Aorta (tissue), 5 donors: Measurements from ENCODE around the gene PFKM. TPM values are rescaled to one million over a fixed set of nuclear protein-coding genes. Genes with fewer than 3 reads are reported as not detected.

ENCODE experiments used
- ATAC-seq: fragments of 200-7000 bp; cut with Tn5 transposase; one replicate; pipeline ENCODE4 v1.9.1; 2022; ENCODE audit warnings: moderate library complexity; ENCODE audit not compliant: low FRiP score
- DNase-seq, 2 donors: peaks; one replicate each; pipeline ENCODE4 v3.0.0-alpha.2; 2020
- H3K27ac ChIP-seq, 2 donors: one replicate each; pipeline ENCODE4 v1.5.1; 2013; ENCODE audit warnings: low read length in 2 of 2, mild to moderate bottlenecking in 2 of 2, moderate library complexity in 2 of 2, control low read depth in 1 of 2, inconsistent platforms in 1 of 2, low read depth in 1 of 2
- H3K27me3 ChIP-seq, 2 donors: one replicate each; pipeline ENCODE4 v1.6.1; 2013; ENCODE audit warnings: control low read depth in 1 of 2, low read length in 1 of 2, mild to moderate bottlenecking in 1 of 2, moderate library complexity in 1 of 2; ENCODE audit not compliant: insufficient read depth in 2 of 2, control insufficient read depth in 1 of 2
- H3K36me3 ChIP-seq, 2 donors: one replicate each; pipeline ENCODE4 v1.6.1; 2013; ENCODE audit warnings: control low read depth in 1 of 2, low read length in 1 of 2, mild to moderate bottlenecking in 1 of 2; ENCODE audit not compliant: insufficient read depth in 2 of 2, control insufficient read depth in 1 of 2
- H3K4me1 ChIP-seq, 2 donors: one replicate each; pipeline ENCODE4 v1.6.1; 2013; ENCODE audit warnings: low read length in 2 of 2, control low read depth in 1 of 2, mild to moderate bottlenecking in 1 of 2, moderate library complexity in 1 of 2; ENCODE audit not compliant: insufficient read depth in 2 of 2, control insufficient read depth in 1 of 2
- H3K4me3 ChIP-seq, 2 donors: one replicate each; pipeline ENCODE4 v1.5.1; 2013; ENCODE audit warnings: low read length in 2 of 2, control low read depth in 1 of 2, mild to moderate bottlenecking in 1 of 2
- H3K9me3 ChIP-seq: one replicate; pipeline ENCODE4 v1.6.1; 2013; ENCODE audit warnings: mild to moderate bottlenecking, low read length; ENCODE audit not compliant: control insufficient read depth
- whole genome bisulfite sequencing, 2 donors: extraction: QIAGEN DNeasy Blood & Tissue Kit; methylation state at CpG; one replicate each; pipeline ENCODE4 v1.1.7; 2013; 5-methylcytosine and 5-hydroxymethylcytosine counted together
- intact Hi-C, 2 donors: fragments of 100-400 bp; cut with DNase I; formaldehyde crosslinking; loops; one replicate each; pipeline versions ENCODE4 v1.14.2 to v1.15.0; 2022
- polyA plus RNA-seq, 2 donors: library from polyadenylated mRNA; stranded (reverse); fragments of 200-250 nt; gene quantifications; one replicate each; pipeline ENCODE4 v1.2.3, GENCODE V29; 2013
- total RNA-seq, 2 donors: library from RNA; stranded (reverse); fragmentation: NEBNext Ultra II Directional; extraction: Animal tissue kit (Norgen Biotek cat#: 25700); gene quantifications; one replicate each; pipeline ENCODE4 v1.2.1, GENCODE V29; 2021
- donor health status: healthy with polysubstance abuse.
- donor health status: Bipolar disorder and iron deficiency.
- donor health status: DM: no; HTN: no; CAD: no.
- donor health status: DM: no; HTN: no; CAD: no.
- donor health status: DM: yes; HTN: yes; CAD: no.

Gene PFKM
- total and polyA plus RNA-seq, 4 donors, result 22.3 to 68.8 (median 55.4) TPM

DNA sequence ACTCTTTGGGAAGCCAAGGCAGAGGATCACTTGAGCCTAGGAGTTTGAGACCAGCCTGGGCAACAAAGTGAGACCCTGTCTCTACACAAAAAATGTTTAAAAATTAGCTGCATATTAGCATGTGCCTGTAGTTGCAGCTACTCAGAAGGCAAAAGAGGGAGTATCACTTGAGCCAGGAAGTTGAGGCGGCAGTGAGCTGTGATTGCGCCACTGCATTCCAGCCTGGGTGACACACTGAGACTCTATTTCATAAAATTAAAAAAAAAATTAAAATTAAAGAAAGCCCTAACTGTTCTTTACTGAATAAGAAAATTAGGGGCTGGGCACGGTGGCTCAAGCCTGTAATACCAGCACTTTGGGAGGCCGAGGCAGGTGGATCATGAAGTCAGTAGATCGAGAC is 40.3 kb upstream of the PFKM start:
- no peaks in the 10 kb centered on the region for H3K27me3 ChIP-seq
- H3K9me3 ChIP-seq, result no peaks in the 10 kb centered on the region
- DNase-seq (no peak), ATAC-seq (no peak)
- intact Hi-C loops, result no loop called here
- peaks cover 0 to 2% of the 10 kb centered on the region in 2 donors for H3K36me3 ChIP-seq
- no peak overlapping the region for H3K4me3 ChIP-seq
- WGBS, 2 donors, result 94 to 95% methylated on average over 5 of the region's 5 CpGs
- no peaks in the 10 kb centered on the region for H3K4me1 ChIP-seq
- H3K27ac ChIP-seq, result no peak overlapping the region

DNA sequence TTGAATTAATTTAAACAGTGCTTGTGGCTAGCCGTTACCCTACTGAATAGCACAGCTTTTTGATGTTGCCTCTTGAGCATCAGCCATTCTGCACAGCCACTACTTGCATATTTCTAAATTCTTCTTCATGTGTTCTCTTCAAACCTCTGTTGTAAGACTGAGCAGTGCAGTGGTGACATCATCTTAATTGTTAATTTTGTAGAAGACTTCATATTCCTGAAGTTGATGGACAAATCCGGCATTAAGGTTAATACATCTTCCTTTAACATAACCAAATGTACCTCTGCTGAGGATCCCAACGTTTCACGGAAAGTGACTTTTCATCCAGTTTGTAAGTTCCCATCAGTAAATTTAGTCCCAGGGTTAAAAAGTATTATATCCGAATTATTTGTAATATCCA is 38.9 kb upstream of the PFKM start:
- H3K27me3 ChIP-seq, result no peaks in the 10 kb centered on the region
- no peak overlapping the region for H3K4me3 ChIP-seq
- peaks cover 0 to 2% of the 10 kb centered on the region in 2 donors for H3K36me3 ChIP-seq
- H3K4me1 ChIP-seq, result no peaks in the 10 kb centered on the region
- intact Hi-C loops, result loop anchor here in 1 of 2 donors (5.0 kb wide), 1 partner anchor 87 kb away; no protein-coding TSS in a partner anchor
- H3K27ac ChIP-seq, result no peak overlapping the region
- no peaks in the 10 kb centered on the region for H3K9me3 ChIP-seq
- ATAC-seq (no peak), DNase-seq (no peak)
- WGBS, 2 donors, result 88 to 89% methylated on average over 5 of the region's 5 CpGs

GRCh38 chr12:48080821-48081220 is 38.3 kb upstream of the PFKM start:
- Histone ChIP-seq H3K4me3 (no peak overlapping the region), H3K27me3 (no peaks in the 10 kb centered on the region), H3K36me3 (peaks cover 0 to 2% of the 10 kb centered on the region in 2 donors), H3K27ac (no peak overlapping the region), H3K9me3 (no peaks in the 10 kb centered on the region), H3K4me1 (no peaks in the 10 kb centered on the region)
- intact Hi-C loops, result loop anchor here in 1 of 2 donors (5.0 kb wide), 1 partner anchor 86 kb away; no protein-coding TSS in a partner anchor
- ATAC-seq, result no peak
- 96 to 97% methylated on average over 3 of the region's 3 CpGs for WGBS, 2 donors
- no peak for DNase-seq

DNA sequence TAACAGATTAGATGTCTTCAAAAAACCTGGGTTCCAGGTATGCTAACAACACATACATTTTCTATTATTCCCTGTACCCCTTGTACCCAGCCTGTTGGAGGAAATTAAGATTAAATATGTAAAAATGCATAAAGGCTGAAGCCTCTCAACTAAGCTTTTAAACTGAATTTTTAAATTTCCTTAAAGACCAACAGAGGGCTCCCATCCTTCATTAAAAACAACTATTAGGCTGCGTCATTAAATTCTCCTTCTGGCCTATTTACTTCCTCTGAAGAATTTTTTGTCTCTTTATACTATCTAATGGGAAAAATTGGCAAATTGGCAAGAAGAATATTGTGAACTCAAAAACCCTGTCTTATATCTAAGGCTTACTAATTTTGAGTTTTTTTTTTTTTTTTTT is 35.1 kb upstream of the PFKM start:
- 17 to 18% methylated on average over 1 of the region's 1 CpG for WGBS, 2 donors
- Histone ChIP-seq H3K27ac (no peak overlapping the region), H3K27me3 (no peaks in the 10 kb centered on the region), H3K9me3 (no peaks in the 10 kb centered on the region), H3K36me3 (peaks cover 0 to 4% of the 10 kb centered on the region in 2 donors), H3K4me3 (no peak overlapping the region), H3K4me1 (no peaks in the 10 kb centered on the region)
- no peak for DNase-seq
- no peak for ATAC-seq
- intact Hi-C loops, result loop anchor here in 1 of 2 donors (5.0 kb wide), 1 partner anchor 83 kb away; no protein-coding TSS in a partner anchor

- no peaks in the 10 kb centered on the region for H3K4me1 ChIP-seq
- 85 to 92% methylated on average over 12 of the region's 12 CpGs for WGBS, 2 donors
- H3K27me3 ChIP-seq, result no peaks in the 10 kb centered on the region
- no peaks in the 10 kb centered on the region for H3K9me3 ChIP-seq
- intact Hi-C loops, result loop anchor here in 1 of 2 donors (5.0 kb wide), 1 partner anchor 82 kb away; no protein-coding TSS in a partner anchor
- H3K36me3 ChIP-seq, result peaks cover 0 to 5% of the 10 kb centered on the region in 2 donors
- no peak overlapping the region for H3K4me3 ChIP-seq
- ATAC-seq, result no peak
- no peak overlapping the region for H3K27ac ChIP-seq
- no peak for DNase-seq
Observed at GRCh38 chr12:48084841-48085460, 34.2 kb upstream of the PFKM start.

DNA sequence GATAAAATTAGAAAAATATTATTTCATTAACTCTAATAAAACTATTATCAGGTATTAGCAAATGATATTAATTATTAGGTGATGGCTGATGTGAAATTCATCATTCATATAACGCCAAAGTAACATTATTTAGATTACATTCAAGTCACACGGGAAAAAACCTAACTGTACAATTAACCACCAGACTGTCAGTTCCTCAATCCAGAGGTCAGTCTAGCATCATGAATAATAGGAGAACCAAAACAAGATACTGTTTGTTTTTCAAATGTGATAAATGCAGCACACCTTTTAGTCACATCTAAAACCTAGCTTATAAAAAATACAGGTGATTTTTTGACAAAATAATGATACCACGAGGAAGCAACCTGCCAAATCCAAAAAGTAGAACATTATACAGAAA is 32.8 kb upstream of the PFKM start:
- intact Hi-C loops, result no loop called here
- H3K4me3 ChIP-seq, result no peak overlapping the region
- H3K9me3 ChIP-seq, result no peaks in the 10 kb centered on the region
- DNase-seq (no peak), ATAC-seq (no peak)
- WGBS, 2 donors, result 82 to 84% methylated on average over 3 of the region's 3 CpGs
- no peak overlapping the region for H3K27ac ChIP-seq
- no peaks in the 10 kb centered on the region for H3K4me1 ChIP-seq
- no peaks in the 10 kb centered on the region for H3K27me3 ChIP-seq
- peaks cover 0 to 3% of the 10 kb centered on the region in 2 donors for H3K36me3 ChIP-seq

DNA sequence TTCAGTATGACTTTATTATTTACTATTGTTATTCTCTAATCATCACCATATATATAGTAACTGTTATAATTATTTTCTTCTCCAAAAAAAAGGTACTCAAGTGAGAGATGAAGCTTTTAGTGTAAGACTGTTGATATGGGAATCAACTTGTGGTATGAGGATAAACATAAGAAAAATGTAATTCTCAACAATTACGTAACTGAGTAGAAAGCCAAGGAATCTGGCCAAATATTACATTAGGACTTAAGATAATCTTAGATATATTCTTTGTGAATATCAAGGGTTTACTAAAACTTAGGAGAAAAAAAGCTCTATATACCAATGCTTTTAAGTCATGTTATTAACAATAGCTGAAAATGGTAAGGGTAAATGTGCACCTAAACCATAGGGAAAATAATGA is 26.6 kb upstream of the PFKM start:
- no peaks in the 10 kb centered on the region for H3K4me1 ChIP-seq
- H3K27me3 ChIP-seq, result no peaks in the 10 kb centered on the region
- WGBS, 2 donors, result 7 to 8% methylated on average over 1 of the region's 1 CpG
- intact Hi-C loops, result no loop called here
- no peaks in the 10 kb centered on the region for H3K9me3 ChIP-seq
- no peak overlapping the region for H3K4me3 ChIP-seq
- H3K36me3 ChIP-seq, result peaks cover 0 to 4% of the 10 kb centered on the region in 2 donors
- no peak overlapping the region for H3K27ac ChIP-seq
- ATAC-seq, result no peak
- no peak for DNase-seq

GRCh38 chr12:48104531-48104930 is 14.6 kb upstream of the PFKM start:
- H3K4me3 ChIP-seq, result peak overlapping the region in 1 of 2 donors; percentile 54
- no peaks in the 10 kb centered on the region for H3K27me3 ChIP-seq
- H3K4me1 ChIP-seq, result peaks cover 2 to 4% of the 10 kb centered on the region in 2 donors
- no peak for ATAC-seq
- 57 to 63% methylated on average over 4 of the region's 4 CpGs for WGBS, 2 donors
- DNase-seq, result no peak
- intact Hi-C loops, result no loop called here
- no peaks in the 10 kb centered on the region for H3K9me3 ChIP-seq
- no peaks in the 10 kb centered on the region for H3K36me3 ChIP-seq
- H3K27ac ChIP-seq, result no peak overlapping the region

GRCh38 chr12:48105321-48105866 is 13.8 kb upstream of the PFKM start:
- peak overlapping the region; percentile 54 to 65 for H3K4me3 ChIP-seq
- WGBS, 2 donors, result 0% methylated on average over 30 of the region's 30 CpGs
- peaks cover 2 to 4% of the 10 kb centered on the region in 2 donors for H3K4me1 ChIP-seq
- no peaks in the 10 kb centered on the region for H3K36me3 ChIP-seq
- peak overlapping the region in 1 of 2 donors; percentile 6 for H3K27ac ChIP-seq
- ATAC-seq (peak; percentile 15), DNase-seq (no peak)
- no peaks in the 10 kb centered on the region for H3K27me3 ChIP-seq
- intact Hi-C loops, result loop anchor here in 1 of 2 donors (5.0 kb wide), 1 partner anchor 52 kb away; the partner anchor contains the start of gene ASB8
- H3K9me3 ChIP-seq, result no peaks in the 10 kb centered on the region
